ENCODE measurements around the gene GIMAP5.

The GIMAP5 gene

GRCh38 chr7:150737265-150738055 lies at the start of gene GIMAP5:
Gene GIMAP5, plus strand, starts transcription at chr7:150737418. Its CDS starts 3,467 bp downstream, at chr7:150740885.
- no peak for DNase-seq

- DNase-seq = no peak
These were observed 48.6 kb upstream of the GIMAP5 start for GRCh38 chr7:150688630-150689029.

- no peak for DNase-seq
These were observed 41.6 kb upstream of the GIMAP5 start for GRCh38 chr7:150695654-150696053.

- DNase-seq = no peak
These were observed 34.0 kb upstream of the GIMAP5 start for GRCh38 chr7:150703209-150703608.

GRCh38 chr7:150715293-150715692 lies 21.9 kb upstream of the GIMAP5 start:
- no peak for DNase-seq

- DNase-seq = no peak
These were observed 21.5 kb upstream of the GIMAP5 start for GRCh38 chr7:150715738-150716137.

GRCh38 chr7:150716368-150716767 lies 20.9 kb upstream of the GIMAP5 start, which contains the start of gene GIMAP1:
Gene GIMAP1, plus strand, starts transcription at chr7:150716613. Its CDS starts 2,435 bp downstream, at chr7:150719048.
- DNase-seq = peak in 1 of 56 donors; percentile 30

GRCh38 chr7:150716939-150717338 lies 20.3 kb upstream of the GIMAP5 start:
- no peak for DNase-seq

- DNase-seq = no peak
These were observed 19.3 kb upstream of the GIMAP5 start for GRCh38 chr7:150717814-150718420.

- no peak for DNase-seq
These were observed 17.8 kb upstream of the GIMAP5 start for GRCh38 chr7:150719436-150719835.

GRCh38 chr7:150719960-150720891 lies 17.0 kb upstream of the GIMAP5 start:
- DNase-seq = no peak

GRCh38 chr7:150721970-150722373 lies 15.2 kb upstream of the GIMAP5 start:
- no peak for DNase-seq

GRCh38 chr7:150722431-150722931 lies 14.7 kb upstream of the GIMAP5 start:
- DNase-seq = peak in 3 of 56 donors; percentile 14 to 67 (median 23)

GRCh38 chr7:150723467-150723866 lies 13.8 kb upstream of the GIMAP5 start:
- no peak for DNase-seq

- no peak for DNase-seq
These were observed 9.8 kb upstream of the GIMAP5 start for GRCh38 chr7:150727381-150727780.

- no peak for DNase-seq
These were observed 9.2 kb upstream of the GIMAP5 start for GRCh38 chr7:150728011-150728410.

- DNase-seq = no peak
These were observed 8.6 kb upstream of the GIMAP5 start for GRCh38 chr7:150728609-150729008.

- DNase-seq = no peak
These were observed 5.3 kb upstream of the GIMAP5 start for GRCh38 chr7:150731916-150732315.

GRCh38 chr7:150732786-150733481 lies 4.3 kb upstream of the GIMAP5 start:
- DNase-seq = no peak

- DNase-seq = no peak
These were observed 3.6 kb upstream of the GIMAP5 start for GRCh38 chr7:150733482-150734095.

All from amygdala (tissue), 56 donors.